Activated CD4-positive, alpha-beta T cell treated with anti-CD3 and anti-CD28 coated beads, Interleukin-2, Interleukin-6, amounts not matched to agents 100 ng/mL and 50 ng/mL, durations not matched to agents 16 hours and 8 hours (primary cell): Measurements from ENCODE around the gene RAD51B.

ENCODE experiments used
- DNase-seq: peaks from one replicate; pipeline ENCODE4 v3.0.0-alpha.2; 2020

RAD51B gene

GRCh38 chr14:68611599-68611998 is 792.0 kb downstream of the RAD51B start:
- DNase-seq = no peak

GRCh38 chr14:68612049-68612448 is 792.5 kb downstream of the RAD51B start:
- DNase-seq = no peak

- no peak for DNase-seq
Measured at GRCh38 chr14:68616221-68616902, 796.8 kb downstream of the RAD51B start.

- DNase-seq = no peak
Measured at GRCh38 chr14:68619790-68620574, 800.4 kb downstream of the RAD51B start.

- no peak for DNase-seq
Measured at GRCh38 chr14:68621400-68622365, 802.1 kb downstream of the RAD51B start.

GRCh38 chr14:68622856-68623255 is 803.3 kb downstream of the RAD51B start:
- no peak for DNase-seq

- DNase-seq = no peak
Measured at GRCh38 chr14:68623307-68623706, 803.7 kb downstream of the RAD51B start.

- DNase-seq = no peak
Measured at GRCh38 chr14:68623826-68624225, 804.2 kb downstream of the RAD51B start.

- DNase-seq = no peak
Measured at GRCh38 chr14:68624541-68625220, 805.1 kb downstream of the RAD51B start.

GRCh38 chr14:68625366-68626090 is 805.9 kb downstream of the RAD51B start:
- no peak for DNase-seq

GRCh38 chr14:68626386-68626785 is 806.8 kb downstream of the RAD51B start:
- no peak for DNase-seq

- DNase-seq = no peak
Measured at GRCh38 chr14:68627050-68627867, 807.7 kb downstream of the RAD51B start.

GRCh38 chr14:68627868-68628604 is 808.5 kb downstream of the RAD51B start:
- DNase-seq = peak; percentile 34

- DNase-seq = peak; percentile 8
Measured at GRCh38 chr14:68628605-68629310, 809.2 kb downstream of the RAD51B start.

GRCh38 chr14:68630081-68630571 is 810.5 kb downstream of the RAD51B start:
- DNase-seq = no peak

GRCh38 chr14:68630611-68631393 is 811.2 kb downstream of the RAD51B start:
- no peak for DNase-seq

GRCh38 chr14:68631394-68632053 is 811.9 kb downstream of the RAD51B start:
- no peak for DNase-seq
